ENCODE results near the gene PTPRU. TPM values are rescaled to one million over a fixed set of nuclear protein-coding genes. Genes with fewer than 3 reads are reported as not detected.

PTPRU gene
- total RNA-seq, 1 experiment from 2014 or later: 45.5 TPM

GRCh38 chr1:29269382-29269781 is 33.1 kb downstream of the PTPRU start:
- Histone ChIP-seq H2BK15ac (ENCODE audit: low read depth, low read length) (no peak overlapping the region), H3K27me3 (ENCODE audit: insufficient read depth, low read length) (no peaks in the 10 kb centered on the region), H3K23me2 (ENCODE audit: insufficient read length, low read depth, low read length, poor library complexity, severe bottlenecking) (no peaks in the 10 kb centered on the region), H3K18ac (ENCODE audit: insufficient read length, low read depth, low read length) (no peak overlapping the region), H2AK5ac (ENCODE audit: insufficient read length, low read length) (no peak overlapping the region), H3K23ac (ENCODE audit: insufficient read length, low read depth, low read length) (no peak overlapping the region), H4K5ac (ENCODE audit: insufficient read length, low read depth, low read length) (no peak overlapping the region), H3K9me3 (ENCODE audit: control insufficient read depth, low read depth, low read length) (no peaks in the 10 kb centered on the region), H3K56ac (ENCODE audit: insufficient read length, low read depth, low read length) (no peak overlapping the region), H3K14ac (ENCODE audit: insufficient read depth, low read length) (no peak overlapping the region), H3K27ac (ENCODE audit: insufficient read length, low read depth, low read length) (no peak overlapping the region), H4K91ac (ENCODE audit: insufficient read length, low read depth, low read length) (no peak overlapping the region), H3K4ac (ENCODE audit: low read depth, low read length) (no peak overlapping the region), H2AFZ (ENCODE audit: low read length) (no peak overlapping the region), H4K8ac (replicated peaks; ENCODE audit: insufficient read length, low read depth, low read length) (no peak overlapping the region), H2BK120ac (ENCODE audit: low read depth, low read length, poor library complexity, severe bottlenecking) (no peak overlapping the region), H3K79me1 (ENCODE audit: insufficient read depth, low read depth, low read length, poor library complexity, severe bottlenecking) (no peaks in the 10 kb centered on the region), H2BK20ac (ENCODE audit: low read depth, low read length, poor library complexity, severe bottlenecking) (no peak overlapping the region), H3K4me2 (ENCODE audit: insufficient read depth, insufficient read length, low read length) (no peak overlapping the region), H2BK5ac (ENCODE audit: insufficient read length, low read length) (no peak overlapping the region), H3T11ph (ENCODE audit: low read length) (no peak overlapping the region), H4K20me1 (ENCODE audit: control insufficient read depth, insufficient read depth, insufficient read length) (no peaks in the 10 kb centered on the region), H3K79me2 (ENCODE audit: insufficient read depth, low read length) (no peaks in the 10 kb centered on the region), H3K4me1 (ENCODE audit: insufficient read depth, low read length) (peaks cover 8% of the 10 kb centered on the region), H3K9ac (ENCODE audit: extremely low read depth, insufficient read length, low read length) (no peak overlapping the region), H2BK12ac (ENCODE audit: insufficient read length, low read depth, low read length) (no peak overlapping the region)
- peaks cover 21 to 30% of the 10 kb centered on the region in 2 experiments for H3K4me1 Mint-ChIP-seq
- no peak overlapping the region for H3K27ac Mint-ChIP-seq
- H3K9me3 Mint-ChIP-seq: no peaks in the 10 kb centered on the region; a peak in 3 of 5 replicates
- no CpG with 5 or more reads among the region's 8 CpGs for WGBS (ENCODE audit: extremely low coverage, insufficient read length, low lambda C conversion rate)
- TF ChIP-seq, protein P1, sequence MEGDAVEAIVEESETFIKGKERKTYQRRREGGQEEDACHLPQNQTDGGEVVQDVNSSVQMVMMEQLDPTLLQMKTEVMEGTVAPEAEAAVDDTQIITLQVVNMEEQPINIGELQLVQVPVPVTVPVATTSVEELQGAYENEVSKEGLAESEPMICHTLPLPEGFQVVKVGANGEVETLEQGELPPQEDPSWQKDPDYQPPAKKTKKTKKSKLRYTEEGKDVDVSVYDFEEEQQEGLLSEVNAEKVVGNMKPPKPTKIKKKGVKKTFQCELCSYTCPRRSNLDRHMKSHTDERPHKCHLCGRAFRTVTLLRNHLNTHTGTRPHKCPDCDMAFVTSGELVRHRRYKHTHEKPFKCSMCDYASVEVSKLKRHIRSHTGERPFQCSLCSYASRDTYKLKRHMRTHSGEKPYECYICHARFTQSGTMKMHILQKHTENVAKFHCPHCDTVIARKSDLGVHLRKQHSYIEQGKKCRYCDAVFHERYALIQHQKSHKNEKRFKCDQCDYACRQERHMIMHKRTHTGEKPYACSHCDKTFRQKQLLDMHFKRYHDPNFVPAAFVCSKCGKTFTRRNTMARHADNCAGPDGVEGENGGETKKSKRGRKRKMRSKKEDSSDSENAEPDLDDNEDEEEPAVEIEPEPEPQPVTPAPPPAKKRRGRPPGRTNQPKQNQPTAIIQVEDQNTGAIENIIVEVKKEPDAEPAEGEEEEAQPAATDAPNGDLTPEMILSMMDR (conservative IDR thresholded peaks at IDR 0.05): no peak
- DNase-seq: no peak
- no peaks in the 10 kb centered on the region; the same call in 1 of the 2 replicates for H3K27me3 Mint-ChIP-seq (ENCODE audit: low read depth)
- peaks cover 6 to 11% (median 8%) of the 10 kb centered on the region in 3 experiments; a peak in 4 of 7 replicates for H3K36me3 Mint-ChIP-seq (ENCODE audit: insufficient read depth in 1 of 3, low read depth in 3 of 3)
- no peak overlapping the region for H3K4me3 Mint-ChIP-seq

Data from H9 (cell line).